NB4 (cell line): ENCODE data around the gene CAPN10.

Experiments
- DNase-seq: peaks from one replicate; pipeline ENCODE4 v3.0.0; 2010; ENCODE audit warnings: low read depth
- H3K4me3 ChIP-seq: one replicate; pipeline ENCODE4 v1.5.1; 2011; ENCODE audit warnings: mild to moderate bottlenecking, low read depth, low read length, moderate library complexity
- CTCF ChIP-seq: IDR thresholded peaks from one replicate; pipeline ENCODE4 v1.5.1; 2012; ENCODE audit warnings: low read depth, low read length
- MAX ChIP-seq: IDR thresholded peaks from 2 replicates; pipeline ENCODE4 v1.6.1; 2011; ENCODE audit warnings: low read depth, low read length
- MYC ChIP-seq: IDR thresholded peaks from 2 replicates; pipeline ENCODE4 v1.6.1; 2011; ENCODE audit warnings: low read depth, low read length
- POLR2A ChIP-seq: IDR thresholded peaks from 2 replicates; pipeline ENCODE4 v1.6.1; 2011; ENCODE audit warnings: mild to moderate bottlenecking; ENCODE audit not compliant: insufficient read length; ENCODE audit errors: extremely low read depth

CAPN10 gene

DNA sequence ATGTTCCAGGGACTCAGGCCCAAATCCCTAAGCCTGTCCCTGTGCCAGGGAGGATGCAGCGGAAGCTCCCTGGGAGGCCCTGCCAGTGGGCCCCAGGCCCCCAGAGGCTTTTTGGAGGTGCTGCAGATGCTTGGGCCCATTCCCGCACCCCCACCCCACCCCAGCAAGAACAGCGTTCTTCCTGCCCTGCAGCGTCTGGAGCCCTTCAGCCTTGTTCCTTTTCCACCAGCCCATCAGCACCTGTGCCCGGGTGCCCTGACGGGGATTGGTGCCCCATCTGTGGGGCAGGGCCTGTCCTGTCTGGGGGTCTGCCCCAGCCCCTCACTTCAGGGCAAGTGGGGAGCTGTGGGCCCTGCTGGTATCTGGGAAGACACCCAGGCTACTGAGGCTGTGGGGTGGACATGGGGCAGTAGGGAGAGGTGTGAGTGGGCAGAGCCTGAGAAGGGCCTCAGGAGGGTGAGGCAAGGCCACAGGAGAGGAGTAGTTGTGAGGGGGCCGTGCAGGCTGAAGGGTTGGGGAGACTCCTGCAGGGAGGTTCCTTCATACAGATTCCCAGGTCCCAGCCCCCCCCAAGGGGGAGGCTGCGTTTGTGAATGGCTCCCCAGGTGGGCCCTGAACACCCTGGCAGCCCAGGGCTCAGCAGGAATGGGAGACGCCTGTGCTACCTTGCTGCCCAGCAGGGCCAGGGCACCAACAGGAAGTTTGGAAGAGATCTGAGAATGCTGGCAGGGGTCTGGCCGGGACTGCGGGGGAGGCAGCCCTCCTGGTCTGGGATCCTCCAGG is 15.8 kb upstream of the CAPN10 start:
- H3K4me3 ChIP-seq, result no peak overlapping the region
- TF ChIP-seq MAX (no peak), MYC (no peak), CTCF (no peak), POLR2A (no peak)
- DNase-seq, result no peak

GRCh38 chr2:240571314-240571973 is 15.1 kb upstream of the CAPN10 start:
- no peak for TF ChIP-seq POLR2A
- TF ChIP-seq MYC, result no peak
- TF ChIP-seq MAX, result no peak
- TF ChIP-seq CTCF, result no peak
- DNase-seq, result no peak
- H3K4me3 ChIP-seq, result no peak overlapping the region

GRCh38 chr2:240572141-240573031 is 14.1 kb upstream of the CAPN10 start:
- TF ChIP-seq POLR2A, result no peak
- TF ChIP-seq MYC, result no peak
- TF ChIP-seq MAX, result no peak
- TF ChIP-seq CTCF, result no peak
- H3K4me3 ChIP-seq, result no peak overlapping the region
- DNase-seq, result no peak

DNA sequence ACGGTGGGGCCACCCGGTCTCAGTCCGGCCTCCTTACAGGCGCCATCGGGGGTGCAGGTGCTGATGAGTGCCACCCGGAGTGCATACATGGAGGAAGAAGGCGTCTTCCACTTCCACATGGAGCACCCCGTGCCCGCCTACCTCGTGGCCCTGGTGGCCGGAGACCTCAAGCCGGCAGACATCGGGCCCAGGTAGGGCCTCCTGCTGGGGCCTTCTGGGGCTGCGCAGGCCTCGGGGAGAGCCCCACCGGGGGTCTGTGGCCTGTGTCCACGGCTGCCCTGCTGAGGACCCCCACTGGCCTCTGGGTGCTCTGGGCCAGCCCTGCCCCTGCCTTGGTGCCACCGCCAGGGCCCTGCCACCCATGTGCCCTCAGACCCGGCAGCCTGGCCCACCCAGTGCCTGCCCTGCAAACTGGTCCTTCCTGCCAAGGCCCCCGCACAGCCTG is 13.4 kb upstream of the CAPN10 start:
- no peak overlapping the region for H3K4me3 ChIP-seq
- no peak for DNase-seq
- no peak for TF ChIP-seq MYC
- no peak for TF ChIP-seq POLR2A
- TF ChIP-seq CTCF, result no peak

GRCh38 chr2:240573516-240574385 is 12.8 kb upstream of the CAPN10 start:
- H3K4me3 ChIP-seq, result no peak overlapping the region
- TF ChIP-seq CTCF (no peak), POLR2A (no peak), MAX (no peak), MYC (no peak)
- DNase-seq, result no peak
